NCI-H460 (cell line): Measurements from ENCODE around the gene LEFTY1. TPM values are rescaled to one million over a fixed set of nuclear protein-coding genes. Genes with fewer than 3 reads are reported as not detected.
"Not testable (repeated sequence)": the region's sequence is repeated elsewhere in the genome, so short reads cannot be mapped to it uniquely, and the experiment has no call there.

Experiments used
- DNase-seq: peaks from one replicate; pipeline ENCODE4 v3.0.0-alpha.2; 2016; ENCODE audit warnings: low read depth; ENCODE audit errors: extremely low read depth
- small RNA-seq, 2 experiments: library from RNA; depleted of rRNA; stranded (forward); fragments of <200 nt; gene quantifications; one replicate each; pipeline ENCODE3, GENCODE V24; 2014
- total RNA-seq: library from RNA; depleted of rRNA; stranded (reverse); fragments of >200 nt; shearing (Covaris generic); gene quantifications from 2 replicates; pipeline ENCODE4 v1.2.3, GENCODE V29; 2014; rRNA removed

Gene LEFTY1
- total RNA-seq, 1 experiment from 2014 or later = not detected

- not testable (repeated sequence) for DNase-seq
Observed at GRCh38 chr1:225836296-225836695, 52.6 kb downstream of the LEFTY1 start.

Small RNA genes lying within 50 kb of the gene (small RNA-seq; reads per million reads assigned to genes)
- 0 reads per million in 2 experiments for gene AL117348.1

Other genes starting within 250 kb of the LEFTY1 start
- 126 and 130 TPM in 2 replicates for gene ENAH, start 236.0 kb downstream of the LEFTY1 start, total RNA-seq
- gene SRP9, start 111.3 kb downstream of the LEFTY1 start, total RNA-seq = 497 and 502 TPM in 2 replicates
- 139 and 163 TPM in 2 replicates for gene EPHX1, start 79.0 kb downstream of the LEFTY1 start, total RNA-seq
- 10.4 and 17.4 TPM in 2 replicates for gene TMEM63A, start 6.8 kb downstream of the LEFTY1 start, total RNA-seq
- gene PYCR2, start 35.1 kb upstream of the LEFTY1 start, total RNA-seq = 108 and 114 TPM in 2 replicates
- gene LEFTY2, start 52.1 kb upstream of the LEFTY1 start, total RNA-seq = not detected in 2 replicates
- 58.5 and 68.7 TPM in 2 replicates for gene SDE2, start 110.2 kb upstream of the LEFTY1 start, total RNA-seq
- 423 and 472 TPM in 2 replicates for gene H3-3A, start 173.6 kb upstream of the LEFTY1 start, total RNA-seq